ENCODE data around the gene ERFL.
"Not testable (repeated sequence)": the region's sequence is repeated elsewhere in the genome, so short reads cannot be mapped to it uniquely, and the experiment has no call there.

DNA sequence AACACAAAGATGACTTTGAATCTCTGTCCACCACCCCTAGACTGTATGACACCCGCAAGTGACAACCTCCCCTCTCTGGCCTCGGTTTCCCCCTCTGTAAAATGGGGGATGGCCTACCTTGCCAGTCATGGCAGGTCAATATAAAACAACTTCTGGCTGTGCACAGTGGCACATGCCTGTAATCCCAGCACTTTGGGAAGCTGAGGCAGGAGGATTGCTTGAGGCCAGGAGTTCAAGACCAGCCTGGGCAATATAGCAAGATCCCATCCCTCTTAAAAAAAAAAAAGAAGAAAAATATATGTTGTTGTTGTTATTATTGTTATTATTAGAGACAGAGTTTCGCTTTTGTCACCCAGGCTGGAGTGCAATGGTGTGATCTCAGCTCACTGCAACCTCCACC is 52.3 kb downstream of the ERFL start:
- TF ChIP-seq, protein P1, sequence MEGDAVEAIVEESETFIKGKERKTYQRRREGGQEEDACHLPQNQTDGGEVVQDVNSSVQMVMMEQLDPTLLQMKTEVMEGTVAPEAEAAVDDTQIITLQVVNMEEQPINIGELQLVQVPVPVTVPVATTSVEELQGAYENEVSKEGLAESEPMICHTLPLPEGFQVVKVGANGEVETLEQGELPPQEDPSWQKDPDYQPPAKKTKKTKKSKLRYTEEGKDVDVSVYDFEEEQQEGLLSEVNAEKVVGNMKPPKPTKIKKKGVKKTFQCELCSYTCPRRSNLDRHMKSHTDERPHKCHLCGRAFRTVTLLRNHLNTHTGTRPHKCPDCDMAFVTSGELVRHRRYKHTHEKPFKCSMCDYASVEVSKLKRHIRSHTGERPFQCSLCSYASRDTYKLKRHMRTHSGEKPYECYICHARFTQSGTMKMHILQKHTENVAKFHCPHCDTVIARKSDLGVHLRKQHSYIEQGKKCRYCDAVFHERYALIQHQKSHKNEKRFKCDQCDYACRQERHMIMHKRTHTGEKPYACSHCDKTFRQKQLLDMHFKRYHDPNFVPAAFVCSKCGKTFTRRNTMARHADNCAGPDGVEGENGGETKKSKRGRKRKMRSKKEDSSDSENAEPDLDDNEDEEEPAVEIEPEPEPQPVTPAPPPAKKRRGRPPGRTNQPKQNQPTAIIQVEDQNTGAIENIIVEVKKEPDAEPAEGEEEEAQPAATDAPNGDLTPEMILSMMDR (IDR thresholded peaks at IDR 0.05; ENCODE audit: low read depth, low read length), result not testable (repeated sequence)
- TF ChIP-seq EZH2phosphoT487 (IDR thresholded peaks at IDR 0.05; ENCODE audit: low read depth), result not testable (repeated sequence)

Measured in OCI-LY3 (cell line).